ENCODE measurements around the gene SF3B6.

SF3B6 gene

DNA sequence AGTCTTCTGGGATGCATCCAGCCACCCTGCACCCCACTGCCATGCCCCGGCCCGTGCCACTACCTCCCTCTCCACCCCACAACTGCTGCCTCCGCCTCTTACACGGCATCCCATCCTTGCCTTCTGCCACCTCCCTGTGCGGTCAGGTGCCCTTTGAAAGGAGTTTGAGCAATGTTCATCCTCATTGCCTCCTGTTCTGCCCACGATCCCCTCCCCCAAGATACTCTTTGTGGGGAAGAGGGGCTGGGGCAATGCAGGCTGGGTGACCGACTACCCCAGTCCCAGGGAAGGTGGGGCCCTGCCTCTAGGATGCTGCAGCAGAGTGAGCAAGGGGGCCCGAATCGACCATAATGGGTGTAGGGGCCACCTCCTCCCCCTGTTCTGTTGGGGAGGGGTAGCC, 57.9 kb downstream of the SF3B6 start:
- no peak for DNase-seq (ENCODE audit: low read depth)

- no peak for DNase-seq (ENCODE audit: low read depth)
These were observed 58.4 kb downstream of the SF3B6 start for GRCh38 chr2:24017711-24018110.
